GM18517 (cell line): Measurements from ENCODE around the gene SRP9.
"Not testable (repeated sequence)": the region's sequence is repeated elsewhere in the genome, so short reads cannot be mapped to it uniquely, and the experiment has no call there.

Source experiments
- ATAC-seq: cut with Tn5 transposase; IDR thresholded peaks from one replicate; pipeline ENCODE4 v1.9.1; 2021; ENCODE audit warnings: mild to moderate bottlenecking, moderate library complexity; ENCODE audit not compliant: unreplicated experiment

Gene SRP9

DNA sequence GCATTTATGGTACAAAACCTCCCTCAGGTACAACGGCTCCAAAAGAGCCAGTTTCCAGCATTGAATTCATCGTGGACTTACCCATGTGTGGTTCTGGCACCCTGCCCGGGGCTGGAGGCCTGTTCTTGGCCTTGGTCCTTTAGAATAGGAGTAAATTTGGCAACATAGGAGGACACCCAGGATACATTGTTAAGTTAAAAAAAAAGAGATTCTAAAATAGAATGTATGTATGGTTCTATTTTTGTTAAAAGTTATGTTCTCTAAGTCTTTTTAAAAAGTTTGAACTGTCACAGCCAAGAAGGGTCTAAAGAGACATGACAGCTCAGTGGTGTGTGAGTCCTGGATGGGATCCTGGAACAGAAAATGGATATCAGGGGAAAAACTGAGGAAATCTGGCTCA lies 58.2 kb downstream of the SRP9 start:
- ATAC-seq, result no peak

DNA sequence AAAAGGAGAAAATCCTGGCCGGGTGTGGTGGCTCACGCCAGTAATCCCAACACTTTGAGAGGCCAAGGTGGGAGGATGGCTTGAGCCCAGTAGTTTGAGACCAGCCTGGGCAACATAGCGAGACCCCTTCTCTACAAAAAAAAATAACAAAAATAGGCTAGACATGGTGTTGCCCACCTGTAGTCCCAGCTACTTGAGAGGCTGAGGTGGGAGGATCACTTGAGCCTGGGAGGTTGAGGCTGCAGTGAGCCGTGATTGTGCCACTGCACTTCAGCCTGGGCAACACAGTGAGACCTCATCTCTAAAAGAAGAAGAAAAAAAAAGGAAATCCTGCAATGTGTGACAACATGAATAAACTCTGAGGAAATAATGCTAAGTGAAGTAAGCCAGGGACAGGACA lies 58.7 kb downstream of the SRP9 start:
- ATAC-seq, result not testable (repeated sequence)

DNA sequence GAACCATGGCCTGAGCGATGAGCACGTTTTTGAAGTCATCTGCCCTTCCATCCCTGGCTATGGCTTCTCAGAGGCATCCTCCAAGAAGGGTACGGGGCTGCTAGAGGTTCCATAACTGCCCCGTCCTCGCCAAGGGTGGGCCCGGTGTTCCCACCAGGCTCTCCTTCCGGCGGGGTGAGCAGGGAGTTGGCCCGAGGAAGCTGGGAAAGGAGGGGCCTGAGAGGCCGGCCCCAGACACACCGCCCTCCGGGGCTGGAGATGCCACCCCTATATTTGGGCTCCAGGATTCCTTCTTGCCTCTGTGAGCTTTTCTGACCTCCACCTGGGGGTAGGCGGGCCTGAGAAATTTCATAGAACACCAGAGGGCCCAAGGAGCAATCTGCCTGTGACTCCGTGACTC lies 61.2 kb downstream of the SRP9 start:
- no peak for ATAC-seq
